D341Med (cell line): Measurements from ENCODE around the gene KIAA1328.

ENCODE experiments used
- DNase-seq: peaks from one replicate; pipeline ENCODE4 v3.0.0; 2012; ENCODE audit warnings: low spot score

The KIAA1328 gene

DNA sequence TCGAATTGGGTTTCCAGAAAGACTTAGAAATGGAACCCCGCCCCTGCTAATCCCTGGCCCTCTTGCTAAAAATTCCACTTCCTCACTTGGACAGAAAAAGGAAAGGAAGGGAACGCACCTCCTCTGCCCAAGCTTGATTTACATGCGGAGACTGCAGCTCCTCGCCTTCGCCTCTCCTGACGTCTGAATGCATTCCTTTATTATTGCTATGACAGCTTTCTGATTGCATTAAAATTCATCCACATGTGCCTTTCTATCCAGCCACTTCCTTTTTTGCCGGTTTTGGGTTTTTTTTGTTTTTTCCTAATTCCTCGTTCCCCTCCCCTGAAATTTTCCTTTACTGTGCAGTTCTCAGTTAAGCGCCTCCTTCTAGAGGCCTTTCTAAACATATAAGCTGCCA lies 448.9 kb downstream of the KIAA1328 start:
- DNase-seq = no peak
